Measurements from ENCODE around the gene METTL16.

DNA sequence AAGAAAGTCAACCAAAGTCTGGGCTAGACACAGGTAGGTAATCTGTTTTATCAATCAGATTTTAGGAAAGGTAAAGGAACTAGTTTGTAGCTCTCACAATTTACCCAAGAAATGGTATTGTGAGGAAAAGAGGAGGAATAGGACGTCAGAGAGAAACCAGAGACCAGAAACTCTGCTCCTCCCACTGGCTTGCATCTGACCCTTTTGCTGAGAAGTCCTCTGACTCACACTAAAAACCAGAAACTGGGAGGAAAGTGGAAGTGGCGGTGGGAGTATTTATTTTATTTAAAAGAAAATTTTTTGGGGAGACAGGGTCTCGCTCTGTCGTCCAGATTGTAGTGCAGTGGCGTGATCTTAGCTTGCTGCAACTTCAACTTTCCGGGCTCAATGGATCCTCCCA, 72.9 kb downstream of the METTL16 start:
- no peak for TF ChIP-seq POLR2AphosphoS5 (IDR thresholded peaks at IDR 0.05; ENCODE audit: low read depth, low read length)
- no peak for TF ChIP-seq TAF1 (IDR thresholded peaks at IDR 0.05; ENCODE audit: low read depth, low read length)
- no peak for TF ChIP-seq POLR2A (IDR thresholded peaks at IDR 0.05; ENCODE audit: low read depth, low read length)
- no peak for TF ChIP-seq SPI1 (IDR thresholded peaks at IDR 0.05; ENCODE audit: low read depth, low read length)
- TF ChIP-seq PAX5 (IDR thresholded peaks at IDR 0.05; ENCODE audit: insufficient read depth, low read length, severe bottlenecking) = no peak

Measured in GM12891 (cell line).